Purkinje cell (primary cell): ENCODE data around the gene PTCHD4. TPM values are rescaled to one million over a fixed set of nuclear protein-coding genes. Genes with fewer than 3 reads are reported as not detected.

Source experiments
- polyA plus RNA-seq: library from polyadenylated mRNA; unstranded; fragments of >200 nt; fragmentation: Nextera tagmentation; gene quantifications from 2 replicates; pipeline ENCODE4 v1.2.1, GENCODE V29; 2014

PTCHD4 gene
- polyA plus RNA-seq: 36.3 and 38.7 TPM in 2 replicates

GRCh38 chr6:48111143-48111506 is at the start of gene PTCHD4:
Gene PTCHD4, minus strand, starts transcription at chr6:48111197. Its CDS starts 42,240 bp downstream, at chr6:48068957.

